ENCODE measurements around the gene KLHL15.

The KLHL15 gene

GRCh38 chrX:23945206-23945605 lies 81.8 kb downstream of the KLHL15 start:
- no peak for DNase-seq

- DNase-seq = no peak
Measured at GRCh38 chrX:23944234-23944633, 82.8 kb downstream of the KLHL15 start.

GRCh38 chrX:23939203-23939602 lies 87.8 kb downstream of the KLHL15 start:
- DNase-seq = no peak

GRCh38 chrX:23938690-23939089 lies 88.3 kb downstream of the KLHL15 start:
- DNase-seq = no peak

- DNase-seq = no peak
Measured at GRCh38 chrX:23937100-23937499, 89.9 kb downstream of the KLHL15 start.

GRCh38 chrX:23936180-23936579 lies 90.8 kb downstream of the KLHL15 start:
- no peak for DNase-seq

- DNase-seq = no peak
Measured at GRCh38 chrX:23935106-23935505, 91.9 kb downstream of the KLHL15 start.

Measured in activated CD4-positive, alpha-beta T cell treated with anti-CD3 and anti-CD28 coated beads, Interleukin-10, Interleukin-2, amounts not matched to agents 100 ng/mL and 50 ng/mL, durations not matched to agents 16 hours and 8 hours (primary cell).